Activated CD8-positive, alpha-beta T cell treated with anti-CD3 and anti-CD28 coated beads for 36 hours (primary cell): ENCODE results near the gene CDC42EP2. TPM values are rescaled to one million over a fixed set of nuclear protein-coding genes. Genes with fewer than 3 reads are reported as not detected.

Experiments
- ATAC-seq: fragments of 200-7000 bp; cut with Tn5 transposase; one replicate; pipeline ENCODE4 v1.10.0; 2021; ENCODE audit warnings: mild to moderate bottlenecking, moderate library complexity
- CTCF ChIA-PET: fragments of 350-600 bp; sonication (Branson Sonifier 250); formaldehyde crosslinking; loops from one replicate; lab custom pipeline; 2021; ENCODE audit warnings: antibody characterized with exemption; lab: Charles Lee
- POLR2A ChIA-PET: fragments of 350-600 bp; sonication (Branson Sonifier 250); formaldehyde crosslinking; loops from one replicate; lab custom pipeline; 2021; ENCODE audit warnings: antibody characterized with exemption; lab: Charles Lee
- DNase-seq: peaks from one replicate; pipeline ENCODE4 v3.0.0-alpha.2; 2020
- H3K27ac Mint-ChIP-seq: one replicate; pipeline ENCODE4 v1.8.0; 2021; ENCODE audit warnings: mild to moderate bottlenecking, mixed read lengths
- H3K27me3 Mint-ChIP-seq: one replicate; pipeline ENCODE4 v1.8.0; 2021; ENCODE audit warnings: mixed read lengths
- H3K36me3 Mint-ChIP-seq: one replicate; pipeline ENCODE4 v1.8.0; 2021; ENCODE audit warnings: low read depth, mixed read lengths
- H3K4me1 Mint-ChIP-seq: one replicate; pipeline ENCODE4 v1.8.0; 2021; ENCODE audit warnings: low read depth, mixed read lengths
- H3K4me3 Mint-ChIP-seq: one replicate; pipeline ENCODE4 v1.8.0; 2021; ENCODE audit warnings: mild to moderate bottlenecking, moderate library complexity, mixed read lengths
- H3K9me3 Mint-ChIP-seq: one replicate; pipeline ENCODE4 v1.8.0; 2021; ENCODE audit warnings: mixed read lengths
- intact Hi-C: fragments of 100-400 bp; cut with micrococcal nuclease; formaldehyde crosslinking; loops from one replicate; pipeline ENCODE4 v1.10.0; 2022
- total RNA-seq, 2 experiments: library from RNA; stranded (reverse); gene quantifications; one replicate each; pipeline ENCODE4 v1.2.3, GENCODE V29; 2021
- TF ChIP-seq, protein P1 (sequence below): fragments of 200-600 bp; IDR thresholded peaks from one replicate; pipeline ENCODE4 v1.8.0; 2022; ENCODE audit warnings: antibody characterized with exemption, mild to moderate bottlenecking

CDC42EP2 gene
- total RNA-seq, 2 experiments from 2014 or later, result 1.2 TPM; not detected in 1

DNA sequence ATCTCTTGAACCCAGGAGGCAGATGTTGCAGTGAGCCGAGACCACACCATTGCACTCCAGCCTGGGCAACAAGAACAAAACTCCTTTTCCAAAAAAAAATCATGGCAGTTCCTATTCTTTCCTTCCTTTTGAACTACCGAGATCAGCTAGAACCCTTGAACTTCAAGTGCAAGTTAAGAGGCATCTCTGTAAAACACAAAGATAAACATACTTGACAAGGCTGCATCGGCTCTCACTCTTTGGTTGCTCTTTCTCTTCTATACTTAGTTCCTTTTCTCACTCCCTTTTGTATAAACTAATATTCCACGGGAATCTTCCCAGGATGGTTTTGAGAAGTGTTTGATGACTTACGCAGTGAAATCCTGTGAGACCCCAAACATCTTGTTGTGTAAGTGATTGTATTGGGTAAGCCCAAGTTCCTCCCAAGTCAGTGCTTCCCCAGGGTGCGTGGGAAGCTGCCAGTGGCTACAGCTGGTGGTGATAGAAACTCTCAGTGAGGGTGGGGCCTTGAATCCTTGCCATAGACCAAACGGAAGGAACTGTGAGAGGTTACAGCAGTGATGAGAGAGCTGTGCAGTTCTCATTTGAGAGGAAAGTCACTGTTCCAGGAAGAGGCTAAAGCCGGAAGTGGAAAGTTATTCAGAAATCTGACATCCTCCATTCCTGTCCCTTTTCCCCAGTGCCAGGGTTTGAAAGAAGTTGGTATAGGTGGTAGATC, 24.1 kb upstream of the CDC42EP2 start:
- ATAC-seq (no peak), DNase-seq (no peak)
- H3K4me3 Mint-ChIP-seq, result no peak overlapping the region
- H3K36me3 Mint-ChIP-seq, result peaks cover 57% of the 10 kb centered on the region
- no peaks in the 10 kb centered on the region for H3K27me3 Mint-ChIP-seq
- intact Hi-C loops, result no loop called here
- CTCF ChIA-PET, result interaction anchor here (1.0 to 9.4 kb wide), 5 partner anchors 10 to 65 kb away, joined by 3 to 65 read pairs (median 3); partner anchors contain the start of gene CDC42EP2
- H3K4me1 Mint-ChIP-seq, result no peaks in the 10 kb centered on the region
- TF ChIP-seq, protein P1, sequence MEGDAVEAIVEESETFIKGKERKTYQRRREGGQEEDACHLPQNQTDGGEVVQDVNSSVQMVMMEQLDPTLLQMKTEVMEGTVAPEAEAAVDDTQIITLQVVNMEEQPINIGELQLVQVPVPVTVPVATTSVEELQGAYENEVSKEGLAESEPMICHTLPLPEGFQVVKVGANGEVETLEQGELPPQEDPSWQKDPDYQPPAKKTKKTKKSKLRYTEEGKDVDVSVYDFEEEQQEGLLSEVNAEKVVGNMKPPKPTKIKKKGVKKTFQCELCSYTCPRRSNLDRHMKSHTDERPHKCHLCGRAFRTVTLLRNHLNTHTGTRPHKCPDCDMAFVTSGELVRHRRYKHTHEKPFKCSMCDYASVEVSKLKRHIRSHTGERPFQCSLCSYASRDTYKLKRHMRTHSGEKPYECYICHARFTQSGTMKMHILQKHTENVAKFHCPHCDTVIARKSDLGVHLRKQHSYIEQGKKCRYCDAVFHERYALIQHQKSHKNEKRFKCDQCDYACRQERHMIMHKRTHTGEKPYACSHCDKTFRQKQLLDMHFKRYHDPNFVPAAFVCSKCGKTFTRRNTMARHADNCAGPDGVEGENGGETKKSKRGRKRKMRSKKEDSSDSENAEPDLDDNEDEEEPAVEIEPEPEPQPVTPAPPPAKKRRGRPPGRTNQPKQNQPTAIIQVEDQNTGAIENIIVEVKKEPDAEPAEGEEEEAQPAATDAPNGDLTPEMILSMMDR, result no peak
- no peaks in the 10 kb centered on the region for H3K9me3 Mint-ChIP-seq
- POLR2A ChIA-PET, result interaction anchor here (0.7 to 2.9 kb wide), 4 partner anchors 10 to 175 kb away, joined by 3 to 8 read pairs (median 4); no protein-coding TSS in a partner anchor
- no peak overlapping the region for H3K27ac Mint-ChIP-seq

DNA sequence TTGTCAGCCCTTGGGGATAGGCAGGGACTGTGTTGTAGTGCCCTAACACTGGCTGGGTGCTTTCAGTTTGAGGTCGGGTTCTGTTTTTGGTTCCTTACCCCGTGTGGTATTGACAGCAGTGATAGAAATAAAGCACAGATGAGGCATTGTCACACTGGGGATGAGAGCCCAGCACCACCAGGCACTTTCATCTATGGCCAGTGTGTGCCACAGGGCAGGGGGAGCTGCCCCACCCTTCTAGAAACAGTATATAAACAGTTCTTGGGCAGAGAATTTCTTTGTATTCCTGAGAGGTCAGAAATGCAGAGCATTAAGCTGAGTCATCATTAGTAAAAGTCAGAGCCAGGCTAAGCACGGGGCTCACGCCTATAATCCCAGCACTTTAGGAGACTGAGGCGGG, 23.1 kb upstream of the CDC42EP2 start:
- Mint-ChIP-seq H3K27me3 (no peaks in the 10 kb centered on the region), H3K36me3 (peaks cover 60% of the 10 kb centered on the region), H3K27ac (no peak overlapping the region), H3K4me1 (no peaks in the 10 kb centered on the region), H3K9me3 (no peaks in the 10 kb centered on the region), H3K4me3 (no peak overlapping the region)
- DNase-seq, result no peak
- TF ChIP-seq, protein P1, result no peak
- ChIA-PET CTCF (interaction anchor here (1.5 to 9.4 kb wide), 3 partner anchors 18 to 38 kb away, joined by 3 to 65 read pairs (median 5); partner anchors contain the start of gene CDC42EP2), POLR2A (interaction anchor here (1.0 to 2.9 kb wide), 3 partner anchors 11 to 20 kb away, joined by 3 to 8 read pairs (median 4); no protein-coding TSS in a partner anchor)
- intact Hi-C loops, result no loop called here
- no peak for ATAC-seq

DNA sequence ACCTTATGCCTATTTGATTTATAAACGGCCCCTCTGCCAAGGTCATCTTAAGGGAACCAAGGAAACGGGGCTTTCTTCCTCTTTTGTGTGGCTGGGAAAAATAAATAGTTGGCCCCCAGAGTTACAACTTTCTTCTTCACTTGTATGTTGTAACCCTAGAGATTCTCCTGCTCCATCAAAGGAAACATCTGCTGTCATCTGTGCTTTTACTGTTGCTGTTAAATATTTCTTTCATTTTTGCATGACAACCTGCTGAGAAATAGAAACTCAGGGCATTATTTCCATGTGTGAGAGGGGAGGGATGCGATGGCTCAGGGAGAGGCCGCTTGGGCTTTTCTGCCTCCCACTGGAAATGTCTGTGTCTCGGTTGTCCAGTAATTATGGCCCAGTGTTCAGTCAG, 21.8 kb upstream of the CDC42EP2 start:
- intact Hi-C loops, result no loop called here
- TF ChIP-seq, protein P1, result no peak
- ChIA-PET POLR2A (interaction anchor here (0.8 kb wide), 1 partner anchor 12 kb away, joined by 4 read pairs; no protein-coding TSS in a partner anchor), CTCF (interaction anchor here (1.8 to 9.4 kb wide), 2 partner anchors 22 to 37 kb away, joined by 5 to 65 read pairs; partner anchors contain the start of gene CDC42EP2)
- Mint-ChIP-seq H3K4me1 (no peaks in the 10 kb centered on the region), H3K36me3 (peaks cover 57% of the 10 kb centered on the region), H3K27ac (no peak overlapping the region), H3K9me3 (no peaks in the 10 kb centered on the region), H3K4me3 (no peak overlapping the region), H3K27me3 (no peaks in the 10 kb centered on the region)
- ATAC-seq, result no peak
- DNase-seq, result no peak

DNA sequence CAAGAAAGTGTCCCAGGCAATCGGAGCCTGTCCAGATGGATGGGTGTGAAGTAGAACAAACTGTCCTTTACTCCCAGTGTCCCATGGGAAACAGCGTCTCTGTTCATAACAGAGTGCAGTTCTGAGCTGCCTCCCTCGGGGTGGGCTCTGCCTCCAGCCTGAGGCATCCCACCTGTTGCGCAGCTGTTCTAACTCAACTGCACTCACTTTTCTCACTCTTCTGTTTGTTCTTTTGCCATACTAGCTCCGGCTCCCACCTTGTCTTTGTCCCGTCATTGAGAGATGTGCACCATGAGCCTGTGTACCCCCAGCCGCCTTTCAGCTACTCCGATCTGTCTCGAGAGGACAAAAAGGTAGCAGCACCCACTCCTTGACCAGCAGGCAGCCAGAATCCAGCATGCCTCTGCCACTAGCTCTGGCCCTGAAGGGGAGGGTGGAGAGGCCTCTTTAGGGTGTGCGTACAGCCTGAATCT, 20.7 kb upstream of the CDC42EP2 start:
- no peak for ATAC-seq
- CTCF ChIA-PET, result interaction anchor here (2.3 to 9.4 kb wide), 2 partner anchors 19 to 21 kb away, joined by 5 to 65 read pairs; partner anchors contain the start of gene CDC42EP2
- POLR2A ChIA-PET, result interaction anchor here (0.7 to 1.6 kb wide), 2 partner anchors 21 to 368 kb away, joined by 3 to 6 read pairs; no protein-coding TSS in a partner anchor
- H3K27ac Mint-ChIP-seq, result no peak overlapping the region
- H3K9me3 Mint-ChIP-seq, result no peaks in the 10 kb centered on the region
- DNase-seq, result no peak
- H3K4me3 Mint-ChIP-seq, result no peak overlapping the region
- no peaks in the 10 kb centered on the region for H3K4me1 Mint-ChIP-seq
- TF ChIP-seq, protein P1, result no peak
- H3K36me3 Mint-ChIP-seq, result peaks cover 54% of the 10 kb centered on the region
- intact Hi-C loops, result no loop called here
- no peaks in the 10 kb centered on the region for H3K27me3 Mint-ChIP-seq
